SK-N-SH treated with all-trans-retinoic acid at 6 μM for 48 hours (cell line): Measurements from ENCODE around the gene BZW2.

Experiments used
- ARNTL ChIP-seq: fragments of 450-650 bp; formaldehyde crosslinking; IDR thresholded peaks from 2 replicates; pipeline ENCODE4 v1.5.0; 2020; ENCODE audit warnings: low read depth, mild to moderate bottlenecking, moderate library complexity, borderline replicate concordance
- ISL1 ChIP-seq: fragments of 250-450 bp; sonication (Bioruptor Pico); IDR thresholded peaks from 2 replicates; pipeline ENCODE4 v2.1.2; 2022; ENCODE audit warnings: mild to moderate bottlenecking, moderate library complexity
- OSR1 ChIP-seq: fragments of 250-450 bp; sonication (Bioruptor Pico); IDR thresholded peaks from 2 replicates; pipeline ENCODE4 v1.8.0; 2022; ENCODE audit warnings: moderate library complexity, mild to moderate bottlenecking, inconsistent platforms
- PPARA ChIP-seq: fragments of 250-450 bp; sonication (Bioruptor Pico); IDR thresholded peaks from 2 replicates; pipeline ENCODE4 v1.5.0; 2020; ENCODE audit warnings: mild to moderate bottlenecking, borderline replicate concordance
- SNAI2 ChIP-seq: fragments of 250-450 bp; sonication (Bioruptor Pico); IDR thresholded peaks from 2 replicates; pipeline ENCODE4 v1.5.0; 2020; ENCODE audit warnings: mild to moderate bottlenecking, moderate library complexity
- ZC3H10 ChIP-seq: fragments of 250-450 bp; sonication (Bioruptor Pico); IDR thresholded peaks from 2 replicates; pipeline ENCODE4 v1.5.1; 2021; ENCODE audit warnings: mild to moderate bottlenecking, moderate library complexity
- TF ChIP-seq, protein P1 (sequence below): fragments of 250-450 bp; sonication (Bioruptor Pico); IDR thresholded peaks from 2 replicates; pipeline ENCODE4 v1.8.0; 2021; ENCODE audit warnings: low read depth, mild to moderate bottlenecking, moderate library complexity, borderline replicate concordance
- TF ChIP-seq, protein P2 (sequence below): fragments of 250-450 bp; sonication (Bioruptor Pico); IDR thresholded peaks from 2 replicates; pipeline ENCODE4 v1.8.0; 2020; ENCODE audit warnings: mild to moderate bottlenecking, moderate library complexity, borderline replicate concordance
- TF ChIP-seq, protein P3 (sequence below): fragments of 250-450 bp; sonication (Bioruptor Pico); IDR thresholded peaks from 2 replicates; pipeline ENCODE4 v1.5.1; 2021; ENCODE audit warnings: mild to moderate bottlenecking, moderate library complexity

DNA sequence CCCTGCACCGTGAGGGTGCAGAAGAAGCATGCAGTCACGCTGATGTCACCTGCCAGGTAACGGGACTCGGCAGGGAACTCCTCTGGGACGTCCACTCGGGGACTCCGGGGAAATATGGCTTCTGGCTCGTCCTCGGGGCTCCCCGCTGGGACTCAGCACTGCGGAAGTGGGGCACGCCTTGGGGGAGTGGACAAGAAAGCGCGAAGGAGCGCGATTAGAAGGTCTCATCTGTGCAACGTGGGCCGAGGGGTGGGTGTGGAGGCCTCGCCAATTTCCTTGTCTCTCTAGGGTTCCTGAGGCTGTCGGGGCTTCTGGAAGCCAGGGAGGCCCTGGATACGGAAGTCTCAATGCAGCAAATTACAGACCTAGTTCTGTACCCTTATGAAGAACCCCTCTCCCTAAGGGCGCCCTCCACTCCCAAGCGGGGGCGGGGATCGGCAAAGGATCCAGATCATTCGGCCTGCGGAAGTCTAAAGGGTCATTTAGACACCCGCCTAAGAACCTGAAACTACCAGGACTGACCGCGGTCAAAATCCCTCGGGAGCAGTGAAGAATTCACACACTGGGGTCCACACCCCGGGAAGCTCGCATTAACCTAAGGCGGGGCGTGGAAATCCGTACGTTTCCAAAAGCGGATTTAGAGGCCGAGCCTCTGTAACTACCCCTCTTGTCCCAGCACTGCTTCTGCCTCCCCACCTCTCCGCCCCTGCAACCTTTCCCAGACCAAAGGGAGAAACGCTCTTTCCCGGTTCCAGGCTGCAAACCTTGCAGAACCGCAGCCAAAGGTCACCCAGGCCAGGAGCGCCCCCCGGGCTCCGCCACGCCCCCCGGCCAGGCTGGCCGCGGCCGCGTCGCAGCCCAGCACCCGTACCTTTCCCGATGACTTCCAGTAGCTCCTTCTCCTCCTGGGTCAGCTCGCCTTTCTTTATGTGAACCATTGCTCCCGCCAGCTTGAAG lies 1.1 kb upstream of the BZW2 start:
- TF ChIP-seq OSR1 (CRISPR knock-in tag) (no peak), SNAI2 (no peak), ZC3H10 (CRISPR knock-in tag) (no peak), ISL1 (CRISPR knock-in tag) (no peak), ARNTL (CRISPR knock-in tag) (no peak), PPARA (no peak)
- TF ChIP-seq, protein P1, sequence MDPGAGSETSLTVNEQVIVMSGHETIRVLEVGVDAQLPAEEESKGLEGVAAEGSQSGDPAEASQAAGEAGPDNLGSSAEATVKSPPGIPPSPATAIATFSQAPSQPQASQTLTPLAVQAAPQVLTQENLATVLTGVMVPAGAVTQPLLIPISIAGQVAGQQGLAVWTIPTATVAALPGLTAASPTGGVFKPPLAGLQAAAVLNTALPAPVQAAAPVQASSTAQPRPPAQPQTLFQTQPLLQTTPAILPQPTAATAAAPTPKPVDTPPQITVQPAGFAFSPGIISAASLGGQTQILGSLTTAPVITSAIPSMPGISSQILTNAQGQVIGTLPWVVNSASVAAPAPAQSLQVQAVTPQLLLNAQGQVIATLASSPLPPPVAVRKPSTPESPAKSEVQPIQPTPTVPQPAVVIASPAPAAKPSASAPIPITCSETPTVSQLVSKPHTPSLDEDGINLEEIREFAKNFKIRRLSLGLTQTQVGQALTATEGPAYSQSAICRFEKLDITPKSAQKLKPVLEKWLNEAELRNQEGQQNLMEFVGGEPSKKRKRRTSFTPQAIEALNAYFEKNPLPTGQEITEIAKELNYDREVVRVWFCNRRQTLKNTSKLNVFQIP (CRISPR knock-in tag), result no peak
- TF ChIP-seq, protein P2, sequence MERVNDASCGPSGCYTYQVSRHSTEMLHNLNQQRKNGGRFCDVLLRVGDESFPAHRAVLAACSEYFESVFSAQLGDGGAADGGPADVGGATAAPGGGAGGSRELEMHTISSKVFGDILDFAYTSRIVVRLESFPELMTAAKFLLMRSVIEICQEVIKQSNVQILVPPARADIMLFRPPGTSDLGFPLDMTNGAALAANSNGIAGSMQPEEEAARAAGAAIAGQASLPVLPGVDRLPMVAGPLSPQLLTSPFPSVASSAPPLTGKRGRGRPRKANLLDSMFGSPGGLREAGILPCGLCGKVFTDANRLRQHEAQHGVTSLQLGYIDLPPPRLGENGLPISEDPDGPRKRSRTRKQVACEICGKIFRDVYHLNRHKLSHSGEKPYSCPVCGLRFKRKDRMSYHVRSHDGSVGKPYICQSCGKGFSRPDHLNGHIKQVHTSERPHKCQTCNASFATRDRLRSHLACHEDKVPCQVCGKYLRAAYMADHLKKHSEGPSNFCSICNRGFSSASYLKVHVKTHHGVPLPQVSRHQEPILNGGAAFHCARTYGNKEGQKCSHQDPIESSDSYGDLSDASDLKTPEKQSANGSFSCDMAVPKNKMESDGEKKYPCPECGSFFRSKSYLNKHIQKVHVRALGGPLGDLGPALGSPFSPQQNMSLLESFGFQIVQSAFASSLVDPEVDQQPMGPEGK (CRISPR knock-in tag), result no peak
- TF ChIP-seq, protein P3, sequence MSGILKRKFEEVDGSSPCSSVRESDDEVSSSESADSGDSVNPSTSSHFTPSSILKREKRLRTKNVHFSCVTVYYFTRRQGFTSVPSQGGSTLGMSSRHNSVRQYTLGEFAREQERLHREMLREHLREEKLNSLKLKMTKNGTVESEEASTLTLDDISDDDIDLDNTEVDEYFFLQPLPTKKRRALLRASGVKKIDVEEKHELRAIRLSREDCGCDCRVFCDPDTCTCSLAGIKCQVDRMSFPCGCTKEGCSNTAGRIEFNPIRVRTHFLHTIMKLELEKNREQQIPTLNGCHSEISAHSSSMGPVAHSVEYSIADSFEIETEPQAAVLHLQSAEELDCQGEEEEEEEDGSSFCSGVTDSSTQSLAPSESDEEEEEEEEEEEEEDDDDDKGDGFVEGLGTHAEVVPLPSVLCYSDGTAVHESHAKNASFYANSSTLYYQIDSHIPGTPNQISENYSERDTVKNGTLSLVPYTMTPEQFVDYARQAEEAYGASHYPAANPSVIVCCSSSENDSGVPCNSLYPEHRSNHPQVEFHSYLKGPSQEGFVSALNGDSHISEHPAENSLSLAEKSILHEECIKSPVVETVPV (CRISPR knock-in tag), result no peak
